ENCODE data around the gene RIOX2.

DNA sequence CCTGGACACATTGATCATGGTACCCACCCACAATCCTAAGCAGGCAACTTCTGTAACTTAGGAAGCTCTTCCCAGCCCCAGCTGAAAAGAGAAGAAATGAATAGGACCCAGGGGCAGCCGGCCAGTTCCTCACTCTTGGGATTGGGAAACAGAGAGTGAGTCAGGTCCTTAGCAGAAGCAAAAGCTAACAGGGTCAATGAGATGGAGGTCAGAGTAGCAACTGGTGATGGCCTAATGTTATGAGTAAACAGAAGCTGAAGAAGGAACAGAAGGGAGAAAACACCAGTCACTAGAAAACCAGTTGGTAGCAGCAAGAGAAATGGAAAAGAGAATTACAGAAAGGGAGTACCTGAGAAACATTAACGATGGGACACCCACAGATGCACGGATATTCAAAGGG is 20.0 kb downstream of the RIOX2 start:
- no peak for TF ChIP-seq EZH2 (IDR thresholded peaks at IDR 0.05)
- TF ChIP-seq, protein P1, sequence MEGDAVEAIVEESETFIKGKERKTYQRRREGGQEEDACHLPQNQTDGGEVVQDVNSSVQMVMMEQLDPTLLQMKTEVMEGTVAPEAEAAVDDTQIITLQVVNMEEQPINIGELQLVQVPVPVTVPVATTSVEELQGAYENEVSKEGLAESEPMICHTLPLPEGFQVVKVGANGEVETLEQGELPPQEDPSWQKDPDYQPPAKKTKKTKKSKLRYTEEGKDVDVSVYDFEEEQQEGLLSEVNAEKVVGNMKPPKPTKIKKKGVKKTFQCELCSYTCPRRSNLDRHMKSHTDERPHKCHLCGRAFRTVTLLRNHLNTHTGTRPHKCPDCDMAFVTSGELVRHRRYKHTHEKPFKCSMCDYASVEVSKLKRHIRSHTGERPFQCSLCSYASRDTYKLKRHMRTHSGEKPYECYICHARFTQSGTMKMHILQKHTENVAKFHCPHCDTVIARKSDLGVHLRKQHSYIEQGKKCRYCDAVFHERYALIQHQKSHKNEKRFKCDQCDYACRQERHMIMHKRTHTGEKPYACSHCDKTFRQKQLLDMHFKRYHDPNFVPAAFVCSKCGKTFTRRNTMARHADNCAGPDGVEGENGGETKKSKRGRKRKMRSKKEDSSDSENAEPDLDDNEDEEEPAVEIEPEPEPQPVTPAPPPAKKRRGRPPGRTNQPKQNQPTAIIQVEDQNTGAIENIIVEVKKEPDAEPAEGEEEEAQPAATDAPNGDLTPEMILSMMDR (IDR thresholded peaks at IDR 0.05): no peak
